B cell (primary cell): ENCODE measurements around the gene SPATA3. TPM values are rescaled to one million over a fixed set of nuclear protein-coding genes. Genes with fewer than 3 reads are reported as not detected.

ENCODE experiments used
- ATAC-seq: fragments of 200-7000 bp; cut with Tn5 transposase; one replicate; pipeline ENCODE4 v1.10.0; 2021; ENCODE audit warnings: low read depth, mild to moderate bottlenecking, moderate number of reproducible peaks, moderate library complexity
- CTCF ChIA-PET: fragments of 350-600 bp; sonication (Branson Sonifier 250); formaldehyde crosslinking; loops from one replicate; lab custom pipeline; 2021; ENCODE audit warnings: antibody characterized with exemption, inconsistent platforms; lab: Charles Lee
- POLR2A ChIA-PET: fragments of 350-600 bp; sonication (Branson Sonifier 250); formaldehyde crosslinking; loops from one replicate; lab custom pipeline; 2021; ENCODE audit warnings: antibody characterized with exemption; lab: Charles Lee
- DNase-seq: peaks from one replicate; pipeline ENCODE4 v3.0.0; 2013
- H2AFZ ChIP-seq: 2 replicates; pipeline ENCODE4 v1.6.1; 2012; ENCODE audit warnings: mild to moderate bottlenecking, low read depth, low read length; ENCODE audit not compliant: insufficient read depth, poor library complexity, severe bottlenecking
- H3K27ac ChIP-seq, 2 donors: 1 replicate in 1 of 2; 2 replicates in 1 of 2; pipeline ENCODE4 v1.5.1; 2012 to 2013; ENCODE audit warnings: low read length in 2 of 2, mild to moderate bottlenecking in 2 of 2, moderate library complexity in 1 of 2
- H3K27me3 ChIP-seq, 4 experiments: fragments of 200-600 bp in 1 of 4; sonication (generic) in 1 of 4; replicated peaks in 1 of 4; 1 replicate in 2 of 4; 2 replicates in 2 of 4; pipeline versions ENCODE4 v1.6.1 to v1.7.0; 2013 to 2016; ENCODE audit warnings: low read length in 3 of 4, mild to moderate bottlenecking in 2 of 4, mixed read lengths in 1 of 4, moderate library complexity in 1 of 4; ENCODE audit not compliant: insufficient read depth in 4 of 4, control insufficient read depth in 3 of 4; ENCODE audit errors: control extremely low read depth in 1 of 4
- H3K36me3 ChIP-seq, 2 experiments: replicated peaks in 1 of 2; 1 replicate in 1 of 2; 2 replicates in 1 of 2; pipeline versions ENCODE4 v1.6.1 to v1.7.1; 2013; ENCODE audit warnings: low read length in 1 of 2; ENCODE audit not compliant: insufficient read depth in 2 of 2, control insufficient read depth in 1 of 2; ENCODE audit errors: control extremely low read depth in 1 of 2, extremely low read depth in 1 of 2
- H3K4me1 ChIP-seq, 2 donors: fragments of 200-600 bp in 1 of 2; sonication (generic) in 1 of 2; 1 replicate in 1 of 2; 2 replicates in 1 of 2; pipeline versions ENCODE4 v1.5.1 to v1.6.1; 2013 to 2017; ENCODE audit warnings: low read length in 2 of 2; ENCODE audit not compliant: control insufficient read depth in 2 of 2, insufficient read depth in 2 of 2
- H3K4me2 ChIP-seq: replicated peaks from 2 replicates; pipeline ENCODE3; 2012; ENCODE audit warnings: mild to moderate bottlenecking, low read depth, low read length; ENCODE audit not compliant: poor library complexity, severe bottlenecking
- H3K4me3 ChIP-seq, 5 experiments: fragments of 200-600 bp in 1 of 5; sonication (generic) in 1 of 5; 1 replicate in 3 of 5; 2 replicates in 2 of 5; pipeline versions ENCODE4 v1.5.1 to v1.7.0; 2011 to 2016; ENCODE audit warnings: low read length in 4 of 5, mild to moderate bottlenecking in 4 of 5, low read depth in 2 of 5, control low read depth in 1 of 5, moderate library complexity in 1 of 5; ENCODE audit not compliant: insufficient read depth in 1 of 5; ENCODE audit errors: control extremely low read depth in 1 of 5, extremely low read depth in 1 of 5
- H3K79me2 ChIP-seq: fragments of 200-600 bp; sonication (generic); one replicate; pipeline ENCODE4 v1.6.0; 2016; ENCODE audit warnings: low read length; ENCODE audit not compliant: control insufficient read depth, insufficient read depth
- H3K9ac ChIP-seq: fragments of 200-600 bp; sonication (generic); 2 replicates; pipeline ENCODE4 v1.6.1; 2017; ENCODE audit warnings: mild to moderate bottlenecking, low read length, moderate library complexity
- H3K9me3 ChIP-seq, 3 donors: one replicate each; pipeline versions ENCODE4 v1.6.1 to v1.7.1; 2013; ENCODE audit warnings: low read length in 2 of 3; ENCODE audit not compliant: control insufficient read depth in 2 of 3, insufficient read depth in 1 of 3; ENCODE audit errors: control extremely low read depth in 1 of 3
- H4K20me1 ChIP-seq: 2 replicates; pipeline ENCODE4 v1.6.0; 2012; ENCODE audit warnings: mild to moderate bottlenecking, low read length; ENCODE audit not compliant: insufficient read depth, control insufficient read depth, poor library complexity, severe bottlenecking
- H3K27ac Mint-ChIP-seq: one replicate; pipeline ENCODE4 v1.8.0; 2021; ENCODE audit warnings: mixed read lengths
- H3K27me3 Mint-ChIP-seq: one replicate; pipeline ENCODE4 v1.8.0; 2021; ENCODE audit warnings: mixed read lengths
- H3K4me1 Mint-ChIP-seq: one replicate; pipeline ENCODE4 v1.8.0; 2021; ENCODE audit warnings: mixed read lengths
- H3K4me3 Mint-ChIP-seq: one replicate; pipeline ENCODE4 v1.8.0; 2021; ENCODE audit warnings: mixed read lengths
- H3K9me3 Mint-ChIP-seq: one replicate; pipeline ENCODE4 v1.8.0; 2022; ENCODE audit warnings: mixed read lengths; ENCODE audit not compliant: insufficient read depth
- EZH2 ChIP-seq: IDR thresholded peaks from 2 replicates; pipeline ENCODE4 v1.6.1; 2012; ENCODE audit warnings: borderline replicate concordance, low read depth, mild to moderate bottlenecking, moderate library complexity, low read length; ENCODE audit not compliant: insufficient read depth, poor library complexity, severe bottlenecking
- WGBS: methylation state at CpG from one replicate; pipeline ENCODE4 v1.1.5; 2013; ENCODE audit warnings: missing lambda C conversion rate; ENCODE audit not compliant: insufficient coverage; 5-methylcytosine and 5-hydroxymethylcytosine counted together
- intact Hi-C: fragments of 100-400 bp; cut with micrococcal nuclease; formaldehyde crosslinking; loops from one replicate; pipeline ENCODE4 v1.10.0; 2022
- polyA plus RNA-seq: library from polyadenylated mRNA; depleted of rRNA; stranded (reverse); fragments of >200 nt; gene quantifications from 2 replicates; pipeline ENCODE4 v1.2.3, GENCODE V29; 2012
- total RNA-seq, 2 donors: library from RNA; stranded (reverse); fragments of 120-200 nt in 1 of 2; gene quantifications; 1 replicate in 1 of 2; 2 replicates in 1 of 2; pipeline versions ENCODE4 v1.2.3 to v1.2.4, GENCODE V29; 2013 to 2022
- TF ChIP-seq, protein P1 (sequence below): fragments of 200-600 bp; IDR thresholded peaks from one replicate; pipeline ENCODE4 v1.8.0; 2022; ENCODE audit warnings: antibody characterized with exemption, mild to moderate bottlenecking

SPATA3 gene
- total and polyA plus RNA-seq, 2 donors (not counting 1 experiment from before 2014, with no cell fraction given), result not detected

DNA sequence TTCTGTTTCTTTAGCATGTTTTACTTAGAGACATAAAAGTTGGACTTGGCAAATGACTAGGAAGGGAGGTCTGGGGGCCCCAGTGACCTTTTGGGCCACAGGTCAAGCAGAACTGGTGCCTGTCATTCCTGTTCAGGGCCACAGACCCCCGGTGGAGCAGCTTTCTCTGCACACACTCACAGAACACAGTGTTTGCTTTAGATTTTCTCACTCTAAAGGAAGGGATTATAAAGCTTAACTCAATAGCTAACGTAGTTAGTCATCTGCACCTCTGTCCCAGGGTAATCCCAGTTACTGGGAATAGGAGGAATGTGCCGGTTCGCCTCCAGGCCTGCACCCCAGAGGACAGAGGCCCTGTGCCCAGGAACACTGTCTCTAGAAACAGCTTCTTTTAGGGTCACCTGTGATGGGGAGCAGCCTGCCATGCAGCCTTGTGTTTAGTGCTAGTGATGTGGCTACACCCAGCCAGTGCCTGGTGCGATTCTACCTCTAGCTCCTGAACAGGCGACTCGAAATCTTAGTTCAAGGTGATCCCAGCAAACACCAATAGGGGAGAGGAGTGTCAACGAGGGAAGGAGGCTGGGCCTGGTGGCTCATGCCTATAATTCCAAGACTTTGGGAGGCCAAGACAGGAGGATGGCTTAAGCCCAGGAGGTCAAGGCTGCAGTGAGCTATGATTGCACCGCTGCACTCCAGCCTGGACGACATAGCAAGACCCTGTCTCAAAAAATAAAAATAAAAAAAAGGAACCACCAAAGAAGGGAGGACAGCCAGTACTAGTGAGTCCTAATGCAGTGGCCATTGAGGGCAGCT is 11.6 kb downstream of the SPATA3 start:
- ATAC-seq (no peak), DNase-seq (no peak)
- Histone ChIP-seq H3K27ac (no peak overlapping the region), H2AFZ (no peak overlapping the region), H3K79me2 (no peaks in the 10 kb centered on the region), H3K9me3 (peaks cover 0 to 12% (median 0%) of the 10 kb centered on the region in 3 donors), H3K4me2 (no peak overlapping the region), H4K20me1 (no peaks in the 10 kb centered on the region), H3K4me1 (no peaks in the 10 kb centered on the region), H3K27me3 (peaks cover 0 to 7% (median 0%) of the 10 kb centered on the region in 4 experiments), H3K4me3 (no peak overlapping the region), H3K36me3 (no peaks in the 10 kb centered on the region), H3K9ac (no peak overlapping the region)
- ChIA-PET POLR2A (interaction anchor here (0.5 kb wide), 1 partner anchor 140 kb away, joined by 4 read pairs; no protein-coding TSS in a partner anchor), CTCF (no interaction called here)
- no peak for TF ChIP-seq EZH2
- TF ChIP-seq, protein P1, sequence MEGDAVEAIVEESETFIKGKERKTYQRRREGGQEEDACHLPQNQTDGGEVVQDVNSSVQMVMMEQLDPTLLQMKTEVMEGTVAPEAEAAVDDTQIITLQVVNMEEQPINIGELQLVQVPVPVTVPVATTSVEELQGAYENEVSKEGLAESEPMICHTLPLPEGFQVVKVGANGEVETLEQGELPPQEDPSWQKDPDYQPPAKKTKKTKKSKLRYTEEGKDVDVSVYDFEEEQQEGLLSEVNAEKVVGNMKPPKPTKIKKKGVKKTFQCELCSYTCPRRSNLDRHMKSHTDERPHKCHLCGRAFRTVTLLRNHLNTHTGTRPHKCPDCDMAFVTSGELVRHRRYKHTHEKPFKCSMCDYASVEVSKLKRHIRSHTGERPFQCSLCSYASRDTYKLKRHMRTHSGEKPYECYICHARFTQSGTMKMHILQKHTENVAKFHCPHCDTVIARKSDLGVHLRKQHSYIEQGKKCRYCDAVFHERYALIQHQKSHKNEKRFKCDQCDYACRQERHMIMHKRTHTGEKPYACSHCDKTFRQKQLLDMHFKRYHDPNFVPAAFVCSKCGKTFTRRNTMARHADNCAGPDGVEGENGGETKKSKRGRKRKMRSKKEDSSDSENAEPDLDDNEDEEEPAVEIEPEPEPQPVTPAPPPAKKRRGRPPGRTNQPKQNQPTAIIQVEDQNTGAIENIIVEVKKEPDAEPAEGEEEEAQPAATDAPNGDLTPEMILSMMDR, result no peak
- Mint-ChIP-seq H3K9me3 (peaks cover 6% of the 10 kb centered on the region), H3K27ac (no peak overlapping the region), H3K27me3 (peaks cover 14% of the 10 kb centered on the region), H3K4me3 (no peak overlapping the region), H3K4me1 (no peaks in the 10 kb centered on the region)
- intact Hi-C loops, result no loop called here
- WGBS, result 100% methylated on average over 3 of the region's 10 CpGs

DNA sequence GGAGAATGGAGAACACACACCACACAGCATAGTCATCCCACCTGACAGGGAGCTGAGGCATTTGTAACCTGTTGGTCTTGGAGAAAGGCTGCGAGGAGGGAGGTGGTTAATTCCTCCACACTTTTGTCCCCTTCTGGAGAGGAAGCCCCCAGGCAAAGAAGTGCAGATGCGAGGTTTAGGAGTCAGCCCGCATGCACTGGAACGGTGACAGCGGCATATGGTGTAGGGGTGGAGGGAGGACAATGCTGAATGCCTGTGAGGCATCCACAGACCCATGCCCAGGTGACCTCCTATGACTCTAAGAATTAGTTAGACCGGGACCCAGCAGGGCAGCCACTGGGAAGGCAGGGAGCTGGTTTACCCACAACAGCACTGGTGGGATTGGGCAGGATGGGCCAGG is 12.2 kb downstream of the SPATA3 start:
- ChIA-PET CTCF (no interaction called here), POLR2A (no interaction called here)
- Histone ChIP-seq H3K27ac (no peak overlapping the region), H4K20me1 (no peaks in the 10 kb centered on the region), H3K79me2 (no peaks in the 10 kb centered on the region), H3K4me2 (no peak overlapping the region), H3K36me3 (no peaks in the 10 kb centered on the region), H3K4me3 (no peak overlapping the region), H2AFZ (no peak overlapping the region), H3K9ac (no peak overlapping the region), H3K27me3 (peaks cover 0 to 3% (median 0%) of the 10 kb centered on the region in 4 experiments), H3K4me1 (no peaks in the 10 kb centered on the region), H3K9me3 (peaks cover 0 to 11% (median 0%) of the 10 kb centered on the region in 3 donors)
- Mint-ChIP-seq H3K27me3 (peaks cover 18% of the 10 kb centered on the region), H3K27ac (no peak overlapping the region), H3K4me1 (no peaks in the 10 kb centered on the region), H3K4me3 (no peak overlapping the region), H3K9me3 (peaks cover 6% of the 10 kb centered on the region)
- TF ChIP-seq, protein P1, result no peak
- no peak for TF ChIP-seq EZH2
- DNase-seq (no peak), ATAC-seq (no peak)
- 98% methylated on average over 5 of the region's 6 CpGs for WGBS
- intact Hi-C loops, result no loop called here
